Breast epithelium (tissue), 3 donors: Measurements from ENCODE around the gene MRPL44.

ENCODE experiments used
- CTCF ChIP-seq, 3 donors: fragments of 450-650 bp; IDR thresholded peaks; one replicate each; pipeline ENCODE4 v1.5.1; 2016 to 2017; ENCODE audit warnings: antibody characterized with exemption in 3 of 3, mild to moderate bottlenecking in 3 of 3, moderate library complexity in 3 of 3
- POLR2AphosphoS5 ChIP-seq, 3 donors: sonication (generic); formaldehyde crosslinking; IDR thresholded peaks; one replicate each; pipeline ENCODE4 v1.6.1; 2017; ENCODE audit warnings: antibody characterized with exemption in 3 of 3

DNA sequence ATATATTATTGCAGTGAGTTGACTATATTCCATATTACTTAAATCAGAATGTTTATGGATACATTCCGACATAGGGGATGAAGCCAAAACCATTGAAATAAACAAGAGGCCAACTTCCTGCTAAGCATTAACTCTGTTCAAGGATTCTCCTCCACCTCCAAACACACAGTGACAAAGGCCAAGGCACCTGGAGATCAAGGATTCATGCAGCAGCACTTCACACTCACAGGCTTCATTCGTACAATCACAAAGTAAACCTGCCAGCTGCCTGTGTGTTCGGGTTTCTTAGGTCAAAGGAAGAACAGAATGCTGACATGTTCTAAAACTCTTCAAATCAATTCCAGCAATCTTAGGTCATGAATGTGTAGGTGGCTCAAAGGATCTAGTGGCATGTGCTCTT lies 35.0 kb upstream of the MRPL44 start:
- TF ChIP-seq CTCF (IDR thresholded peaks at IDR 0.05) (no peak), POLR2AphosphoS5 (IDR thresholded peaks at IDR 0.05) (no peak)
